ENCODE data around the gene RSBN1L. TPM values are rescaled to one million over a fixed set of nuclear protein-coding genes. Genes with fewer than 3 reads are reported as not detected.

RSBN1L gene
- total RNA-seq, 1 donor from 2014 or later, result 7.8 TPM

- Histone ChIP-seq H3K4me3 (no peak overlapping the region), H3K36me3 (peaks cover 12% of the 10 kb centered on the region), H3K4me1 (peaks cover 30% of the 10 kb centered on the region), H3K27me3 (ENCODE audit: low read depth) (no peaks in the 10 kb centered on the region), H3K9me3 (replicated peaks) (no peaks in the 10 kb centered on the region), H3K27ac (replicated peaks) (no peak overlapping the region)
- DNase-seq, result no peak
- no peak for TF ChIP-seq CTCF (IDR thresholded peaks at IDR 0.05; ENCODE audit: borderline replicate concordance)
- intact Hi-C loops (cut with micrococcal nuclease), result no loop called here
These were observed 42.1 kb downstream of the RSBN1L start for GRCh38 chr7:77738382-77738781.

- no peak for DNase-seq
- Histone ChIP-seq H3K4me3 (no peak overlapping the region), H3K9me3 (replicated peaks) (no peaks in the 10 kb centered on the region), H3K4me1 (peaks cover 27% of the 10 kb centered on the region), H3K36me3 (peaks cover 12% of the 10 kb centered on the region), H3K27me3 (ENCODE audit: low read depth) (no peaks in the 10 kb centered on the region), H3K27ac (replicated peaks) (no peak overlapping the region)
- intact Hi-C loops (cut with micrococcal nuclease), result no loop called here
- no peak for TF ChIP-seq CTCF (IDR thresholded peaks at IDR 0.05; ENCODE audit: borderline replicate concordance)
These were observed 42.6 kb downstream of the RSBN1L start for GRCh38 chr7:77738871-77739270.

- Histone ChIP-seq H3K9me3 (replicated peaks) (no peaks in the 10 kb centered on the region), H3K27ac (replicated peaks) (no peak overlapping the region), H3K4me3 (no peak overlapping the region), H3K36me3 (peaks cover 15% of the 10 kb centered on the region), H3K4me1 (peaks cover 15% of the 10 kb centered on the region), H3K27me3 (ENCODE audit: low read depth) (no peaks in the 10 kb centered on the region)
- TF ChIP-seq CTCF (IDR thresholded peaks at IDR 0.05; ENCODE audit: borderline replicate concordance), result no peak
- intact Hi-C loops (cut with micrococcal nuclease), result no loop called here
- DNase-seq, result no peak
These were observed 44.0 kb downstream of the RSBN1L start for GRCh38 chr7:77740257-77740656.

- Histone ChIP-seq H3K36me3 (peaks cover 8% of the 10 kb centered on the region), H3K27ac (replicated peaks) (no peak overlapping the region), H3K4me3 (no peak overlapping the region), H3K27me3 (ENCODE audit: low read depth) (no peaks in the 10 kb centered on the region), H3K4me1 (peaks cover 12% of the 10 kb centered on the region), H3K9me3 (replicated peaks) (no peaks in the 10 kb centered on the region)
- no peak for DNase-seq
- intact Hi-C loops (cut with micrococcal nuclease), result no loop called here
- no peak for TF ChIP-seq CTCF (IDR thresholded peaks at IDR 0.05; ENCODE audit: borderline replicate concordance)
These were observed 47.3 kb downstream of the RSBN1L start for GRCh38 chr7:77743518-77743917.

GRCh38 chr7:77745746-77746145 is 49.5 kb downstream of the RSBN1L start:
- H3K36me3 ChIP-seq, result peaks cover 18% of the 10 kb centered on the region
- H3K9me3 ChIP-seq (replicated peaks), result no peaks in the 10 kb centered on the region
- no peak for DNase-seq
- no peak for TF ChIP-seq CTCF (IDR thresholded peaks at IDR 0.05; ENCODE audit: borderline replicate concordance)
- intact Hi-C loops (cut with micrococcal nuclease), result no loop called here
- H3K27me3 ChIP-seq (ENCODE audit: low read depth), result no peaks in the 10 kb centered on the region
- H3K27ac ChIP-seq (replicated peaks), result no peak overlapping the region
- H3K4me1 ChIP-seq, result peaks cover 5% of the 10 kb centered on the region
- H3K4me3 ChIP-seq, result no peak overlapping the region
